ENCODE data around the gene SHISA4. TPM values are rescaled to one million over a fixed set of nuclear protein-coding genes. Genes with fewer than 3 reads are reported as not detected.

SHISA4 gene
- total and polyA plus RNA-seq, 7 donors: 74.8 to 264 (median 148) TPM

DNA sequence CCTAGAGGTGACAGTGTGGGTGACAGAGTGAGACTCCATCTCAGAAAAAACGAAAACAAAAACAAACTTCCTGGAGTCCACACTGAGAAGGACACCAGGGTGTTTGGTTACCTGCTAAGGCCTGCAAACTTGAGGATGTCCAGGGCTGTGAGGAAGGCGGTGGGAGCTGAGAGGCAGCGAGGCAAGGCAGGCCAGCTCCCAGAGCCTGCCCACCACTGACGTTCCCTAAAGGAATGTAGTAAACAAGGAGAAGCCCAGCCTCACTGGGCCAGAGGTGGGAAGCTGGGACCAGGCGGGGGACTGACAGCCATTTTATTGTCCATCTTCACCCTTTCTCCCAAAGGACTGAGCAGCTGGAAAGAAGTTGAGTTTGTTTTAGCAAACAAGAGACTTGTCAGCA lies 24.1 kb downstream of the SHISA4 start:
- 53 to 77% (median 59%) methylated on average over 5 of the region's 5 CpGs for WGBS, 3 donors
- H3K4me1 ChIP-seq: peaks cover 29% of the 10 kb centered on the region
- H3K9me3 ChIP-seq: no peaks in the 10 kb centered on the region
- ATAC-seq (no peak), DNase-seq (peak in 1 of 2 donors; percentile 54)
- TF ChIP-seq, protein P1, sequence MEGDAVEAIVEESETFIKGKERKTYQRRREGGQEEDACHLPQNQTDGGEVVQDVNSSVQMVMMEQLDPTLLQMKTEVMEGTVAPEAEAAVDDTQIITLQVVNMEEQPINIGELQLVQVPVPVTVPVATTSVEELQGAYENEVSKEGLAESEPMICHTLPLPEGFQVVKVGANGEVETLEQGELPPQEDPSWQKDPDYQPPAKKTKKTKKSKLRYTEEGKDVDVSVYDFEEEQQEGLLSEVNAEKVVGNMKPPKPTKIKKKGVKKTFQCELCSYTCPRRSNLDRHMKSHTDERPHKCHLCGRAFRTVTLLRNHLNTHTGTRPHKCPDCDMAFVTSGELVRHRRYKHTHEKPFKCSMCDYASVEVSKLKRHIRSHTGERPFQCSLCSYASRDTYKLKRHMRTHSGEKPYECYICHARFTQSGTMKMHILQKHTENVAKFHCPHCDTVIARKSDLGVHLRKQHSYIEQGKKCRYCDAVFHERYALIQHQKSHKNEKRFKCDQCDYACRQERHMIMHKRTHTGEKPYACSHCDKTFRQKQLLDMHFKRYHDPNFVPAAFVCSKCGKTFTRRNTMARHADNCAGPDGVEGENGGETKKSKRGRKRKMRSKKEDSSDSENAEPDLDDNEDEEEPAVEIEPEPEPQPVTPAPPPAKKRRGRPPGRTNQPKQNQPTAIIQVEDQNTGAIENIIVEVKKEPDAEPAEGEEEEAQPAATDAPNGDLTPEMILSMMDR (IDR thresholded peaks at IDR 0.05): no peak
- H3K4me3 ChIP-seq: no peak overlapping the region
- peaks cover 0 to 4% of the 10 kb centered on the region in 2 donors for H3K36me3 ChIP-seq (ENCODE audit: insufficient read depth in 1 of 2, low read depth in 1 of 2)
- intact Hi-C loops (cut with DNase I): no loop called here
- H3K27me3 ChIP-seq (ENCODE audit: insufficient read depth in 3 of 3, low read length in 2 of 3): no peaks in the 10 kb centered on the region
- H3K27ac ChIP-seq: no peak overlapping the region

DNA sequence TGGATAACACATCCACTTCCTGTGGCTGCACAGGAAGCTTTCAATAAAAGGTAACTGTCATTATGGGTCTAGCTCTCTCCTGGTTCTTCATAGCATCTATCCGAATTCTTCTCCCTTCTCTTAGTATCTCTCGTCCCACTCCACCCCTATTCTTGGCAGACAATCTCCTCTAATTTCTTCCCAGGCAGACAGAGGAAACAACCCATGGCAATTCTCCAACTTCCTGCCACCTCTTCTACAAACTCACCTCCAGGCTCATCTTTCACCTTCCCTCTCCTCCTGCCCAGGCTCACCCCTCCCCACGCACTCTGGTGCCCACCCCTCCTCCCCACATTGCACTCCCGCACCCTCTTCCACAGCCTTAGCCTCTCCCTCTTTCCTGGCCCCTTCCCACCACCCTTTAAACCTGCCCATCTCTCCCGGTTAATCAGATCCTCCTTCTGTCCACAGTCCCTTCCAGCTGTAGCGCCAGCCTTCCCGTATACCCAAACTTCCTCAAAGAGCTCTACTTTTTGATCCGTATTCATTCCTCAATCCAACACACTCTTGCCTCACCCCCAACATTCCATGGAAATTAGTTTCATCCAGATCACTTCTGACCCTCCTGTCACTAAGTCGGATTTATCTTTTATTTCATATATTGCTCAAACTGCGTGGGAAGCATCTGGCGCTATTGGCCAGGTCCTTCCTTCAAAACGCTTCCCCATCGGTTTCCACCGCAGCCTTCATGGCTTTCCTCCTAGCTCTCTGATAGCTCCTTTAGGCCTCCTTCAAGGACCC lies 25.9 kb downstream of the SHISA4 start:
- peak overlapping the region; percentile 39 for H3K27ac ChIP-seq
- WGBS, 3 donors: 70 to 86% (median 72%) methylated on average over 13 to 14 of the region's 14 CpGs
- no peaks in the 10 kb centered on the region for H3K27me3 ChIP-seq (ENCODE audit: insufficient read depth in 3 of 3, low read length in 2 of 3)
- intact Hi-C loops (cut with DNase I): no loop called here
- no peak overlapping the region for H3K4me3 ChIP-seq
- ATAC-seq (no peak), DNase-seq (peak in 1 of 2 donors; percentile 10)
- peaks cover 40% of the 10 kb centered on the region for H3K4me1 ChIP-seq
- no peaks in the 10 kb centered on the region for H3K9me3 ChIP-seq
- TF ChIP-seq, protein P1 (IDR thresholded peaks at IDR 0.05): no peak
- H3K36me3 ChIP-seq (ENCODE audit: insufficient read depth in 1 of 2, low read depth in 1 of 2): peaks cover 0 to 4% of the 10 kb centered on the region in 2 donors

DNA sequence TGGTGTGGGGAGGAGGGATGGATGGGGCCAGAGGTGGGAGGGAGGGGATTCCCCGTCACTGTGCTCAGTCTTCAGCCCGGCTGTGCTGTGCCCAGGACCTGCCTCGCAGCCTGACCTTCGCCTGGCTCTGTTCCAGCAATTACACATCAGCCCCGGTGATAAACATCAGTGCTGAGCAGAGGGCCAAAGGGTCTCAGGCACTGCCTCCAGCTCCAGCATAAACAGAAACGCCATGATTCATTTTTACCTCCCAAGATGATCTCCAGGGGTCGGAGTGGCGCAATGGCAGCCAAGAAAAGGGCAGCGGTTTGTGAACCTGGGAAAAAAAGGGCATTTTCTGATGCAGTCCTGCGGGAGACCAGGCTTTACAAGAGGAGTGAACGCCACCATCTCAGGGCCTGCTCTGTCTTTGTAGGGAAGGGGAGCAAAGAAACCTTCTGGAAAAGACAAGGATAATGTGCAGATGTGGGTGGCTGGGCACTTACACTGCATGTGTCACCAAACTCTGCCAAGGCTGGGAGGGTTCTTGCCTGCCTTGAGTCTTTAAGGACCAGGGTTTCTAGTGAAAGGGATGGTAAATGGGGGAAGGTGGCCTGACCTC lies 28.1 kb downstream of the SHISA4 start:
- Histone ChIP-seq H3K27ac (peak overlapping the region; percentile 63), H3K4me1 (peaks cover 45% of the 10 kb centered on the region)
- peak; percentile 74 to 88 for DNase-seq

DNA sequence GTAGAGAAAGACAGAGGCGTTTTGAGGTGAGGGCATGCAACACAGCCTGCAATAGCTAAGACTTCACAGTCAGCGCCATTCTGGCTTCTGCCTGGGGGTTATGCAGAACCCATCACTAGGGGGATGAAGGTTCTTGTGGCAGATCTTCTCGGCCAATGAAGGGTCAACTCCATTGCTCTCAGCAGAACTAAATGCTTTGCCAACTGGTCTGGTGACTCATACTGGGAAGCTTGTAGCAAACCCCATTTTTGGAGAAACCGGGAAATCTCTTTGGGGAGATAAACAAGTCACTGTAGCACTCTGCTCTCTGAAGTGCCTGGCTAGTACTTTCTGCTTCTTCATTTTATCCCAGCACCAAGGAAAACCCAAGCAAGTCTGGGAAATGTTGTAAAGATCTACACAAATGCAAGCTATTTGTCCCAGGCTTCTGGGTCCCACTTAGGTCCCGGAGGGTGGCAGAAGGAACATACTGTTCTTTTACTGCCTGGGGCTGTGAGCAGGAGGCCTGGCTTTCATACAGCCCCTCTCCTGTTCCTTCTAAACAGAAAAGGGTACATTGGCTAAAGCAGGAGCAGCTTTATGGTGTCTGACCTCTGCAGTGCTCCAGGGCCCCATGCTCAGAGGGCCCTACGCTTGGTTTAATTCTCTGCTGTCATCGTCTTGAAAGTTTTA lies 28.8 kb downstream of the SHISA4 start:
- DNase-seq (peak in 1 of 2 donors; percentile 46), ATAC-seq (peak; percentile 37 to 73 (median 48))
- H3K4me1 ChIP-seq: peaks cover 50% of the 10 kb centered on the region
- TF ChIP-seq, protein P1 (IDR thresholded peaks at IDR 0.05): no peak
- H3K4me3 ChIP-seq: no peak overlapping the region
- no peaks in the 10 kb centered on the region for H3K27me3 ChIP-seq (ENCODE audit: insufficient read depth in 3 of 3, low read length in 2 of 3)
- WGBS, 3 donors: 46 to 69% (median 53%) methylated on average over 7 of the region's 7 CpGs
- no peaks in the 10 kb centered on the region for H3K9me3 ChIP-seq
- intact Hi-C loops (cut with DNase I): no loop called here
- peaks cover 0 to 4% of the 10 kb centered on the region in 2 donors for H3K36me3 ChIP-seq (ENCODE audit: insufficient read depth in 1 of 2, low read depth in 1 of 2)
- H3K27ac ChIP-seq: peak overlapping the region; percentile 63

More for the DNA sequence above, 28.1 kb downstream of the SHISA4 start:
- TF ChIP-seq, protein P1 (IDR thresholded peaks at IDR 0.05): no peak
- H3K4me3 ChIP-seq: no peak overlapping the region
- H3K36me3 ChIP-seq (ENCODE audit: insufficient read depth in 1 of 2, low read depth in 1 of 2): peaks cover 0 to 4% of the 10 kb centered on the region in 2 donors
- 30 to 40% (median 35%) methylated on average over 11 of the region's 11 CpGs for WGBS, 3 donors
- no peaks in the 10 kb centered on the region for H3K9me3 ChIP-seq
- intact Hi-C loops (cut with DNase I): no loop called here
- H3K27me3 ChIP-seq (ENCODE audit: insufficient read depth in 3 of 3, low read length in 2 of 3): no peaks in the 10 kb centered on the region
- peak; percentile 52 to 82 (median 76) for ATAC-seq
